SK-N-SH (cell line): ENCODE data around the gene GSTA4.

Source experiments
- CTCF ChIP-seq: fragments of 200-600 bp; sonication (generic); IDR thresholded peaks from 2 replicates; pipeline ENCODE4 v1.6.1; 2017; ENCODE audit warnings: antibody characterized with exemption, mild to moderate bottlenecking, moderate library complexity
- EP300 ChIP-seq, 2 experiments: IDR thresholded peaks; 2 replicates each; pipeline versions ENCODE4 v1.4.0 to v1.6.1; 2012; ENCODE audit warnings: borderline replicate concordance in 1 of 2, low read depth in 1 of 2, low read length in 1 of 2
- PBX3 ChIP-seq: IDR thresholded peaks from 2 replicates; pipeline ENCODE4; 2012
- REST ChIP-seq: IDR thresholded peaks from 2 replicates; pipeline ENCODE4 v1.6.1; 2012; ENCODE audit warnings: mild to moderate bottlenecking, low read depth, low read length, moderate library complexity
- SIN3A ChIP-seq: IDR thresholded peaks from 2 replicates; pipeline ENCODE4 v1.6.1; 2012; ENCODE audit warnings: low read depth, mild to moderate bottlenecking, low read length, moderate library complexity, borderline replicate concordance
- SMC3 ChIP-seq: IDR thresholded peaks from 2 replicates; pipeline ENCODE4 v1.6.1; 2012; ENCODE audit warnings: low read depth, low read length, improper control_type of control experiment
- TEAD4 ChIP-seq: IDR thresholded peaks from 2 replicates; pipeline ENCODE4 v1.4.0; 2012; ENCODE audit warnings: mild to moderate bottlenecking, borderline replicate concordance; ENCODE audit not compliant: insufficient read depth

DNA sequence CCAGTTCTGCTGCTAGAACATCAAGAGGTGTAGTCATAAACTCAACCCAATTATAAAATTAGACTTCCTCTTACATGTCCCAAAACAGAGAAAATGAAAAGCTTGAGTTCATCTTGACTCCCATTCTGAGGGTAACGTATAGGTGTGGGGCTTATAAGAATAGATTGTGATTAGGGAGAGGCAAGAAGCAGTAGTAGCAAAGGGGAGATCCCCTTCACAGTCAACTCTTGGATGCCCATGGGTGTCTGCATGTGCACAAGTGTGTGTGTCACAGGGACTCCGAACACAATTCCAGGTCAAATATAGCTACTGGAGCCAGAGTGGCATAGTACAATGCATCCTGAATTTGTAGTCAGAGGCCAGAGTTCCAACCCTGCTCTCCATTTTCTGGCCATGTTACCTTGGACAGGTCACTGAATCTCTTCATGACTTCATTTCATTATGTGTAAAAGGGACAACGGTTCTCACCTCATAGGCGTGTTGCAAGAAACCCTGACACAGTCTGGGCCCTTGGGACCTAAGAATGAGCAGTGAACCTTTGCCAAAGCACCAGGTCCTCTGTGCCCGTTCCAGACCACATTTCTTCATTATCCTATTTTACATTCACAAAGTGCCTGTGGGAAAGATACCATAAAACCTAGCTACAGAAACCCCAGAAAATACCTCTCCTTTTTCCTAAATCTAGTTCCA lies 11.8 kb downstream of the GSTA4 start:
- TF ChIP-seq CTCF (no peak), EP300 (IDR thresholded peaks at IDR 0.05; ENCODE audit: borderline replicate concordance in 1 of 2, low read depth in 1 of 2, low read length in 1 of 2) (no peak), REST (no peak), PBX3 (no peak), SIN3A (no peak), SMC3 (no peak), TEAD4 (no peak)
